Aorta (tissue), 5 donors: ENCODE data around the gene YOD1. TPM values are rescaled to one million over a fixed set of nuclear protein-coding genes. Genes with fewer than 3 reads are reported as not detected.

Experiments used
- ATAC-seq: fragments of 200-7000 bp; cut with Tn5 transposase; one replicate; pipeline ENCODE4 v1.9.1; 2022; ENCODE audit warnings: moderate library complexity; ENCODE audit not compliant: low FRiP score
- DNase-seq, 2 donors: peaks; one replicate each; pipeline ENCODE4 v3.0.0-alpha.2; 2020
- H3K27ac ChIP-seq, 2 donors: one replicate each; pipeline ENCODE4 v1.5.1; 2013; ENCODE audit warnings: low read length in 2 of 2, mild to moderate bottlenecking in 2 of 2, moderate library complexity in 2 of 2, control low read depth in 1 of 2, inconsistent platforms in 1 of 2, low read depth in 1 of 2
- H3K27me3 ChIP-seq, 2 donors: one replicate each; pipeline ENCODE4 v1.6.1; 2013; ENCODE audit warnings: control low read depth in 1 of 2, low read length in 1 of 2, mild to moderate bottlenecking in 1 of 2, moderate library complexity in 1 of 2; ENCODE audit not compliant: insufficient read depth in 2 of 2, control insufficient read depth in 1 of 2
- H3K36me3 ChIP-seq, 2 donors: one replicate each; pipeline ENCODE4 v1.6.1; 2013; ENCODE audit warnings: control low read depth in 1 of 2, low read length in 1 of 2, mild to moderate bottlenecking in 1 of 2; ENCODE audit not compliant: insufficient read depth in 2 of 2, control insufficient read depth in 1 of 2
- H3K4me1 ChIP-seq, 2 donors: one replicate each; pipeline ENCODE4 v1.6.1; 2013; ENCODE audit warnings: low read length in 2 of 2, control low read depth in 1 of 2, mild to moderate bottlenecking in 1 of 2, moderate library complexity in 1 of 2; ENCODE audit not compliant: insufficient read depth in 2 of 2, control insufficient read depth in 1 of 2
- H3K4me3 ChIP-seq, 2 donors: one replicate each; pipeline ENCODE4 v1.5.1; 2013; ENCODE audit warnings: low read length in 2 of 2, control low read depth in 1 of 2, mild to moderate bottlenecking in 1 of 2
- H3K9me3 ChIP-seq: one replicate; pipeline ENCODE4 v1.6.1; 2013; ENCODE audit warnings: mild to moderate bottlenecking, low read length; ENCODE audit not compliant: control insufficient read depth
- WGBS, 2 donors: extraction: QIAGEN DNeasy Blood & Tissue Kit; methylation state at CpG; one replicate each; pipeline ENCODE4 v1.1.7; 2013; 5-methylcytosine and 5-hydroxymethylcytosine counted together
- intact Hi-C, 2 donors: fragments of 100-400 bp; cut with DNase I; formaldehyde crosslinking; loops; one replicate each; pipeline versions ENCODE4 v1.14.2 to v1.15.0; 2022
- polyA plus RNA-seq, 2 donors: library from polyadenylated mRNA; stranded (reverse); fragments of 200-250 nt; gene quantifications; one replicate each; pipeline ENCODE4 v1.2.3, GENCODE V29; 2013
- total RNA-seq, 2 donors: library from RNA; stranded (reverse); fragmentation: NEBNext Ultra II Directional; extraction: Animal tissue kit (Norgen Biotek cat#: 25700); gene quantifications; one replicate each; pipeline ENCODE4 v1.2.1, GENCODE V29; 2021
- donor health status: healthy with polysubstance abuse.
- donor health status: Bipolar disorder and iron deficiency.
- donor health status: DM: no; HTN: no; CAD: no.
- donor health status: DM: no; HTN: no; CAD: no.
- donor health status: DM: yes; HTN: yes; CAD: no.

The YOD1 gene
- total and polyA plus RNA-seq, 4 donors: 0.75 to 6.6 (median 4.1) TPM

GRCh38 chr1:207027921-207028320 lies 23.1 kb downstream of the YOD1 start:
- ATAC-seq: no peak
- Histone ChIP-seq H3K9me3 (no peaks in the 10 kb centered on the region), H3K27ac (no peak overlapping the region), H3K36me3 (no peaks in the 10 kb centered on the region), H3K27me3 (no peaks in the 10 kb centered on the region), H3K4me3 (no peak overlapping the region), H3K4me1 (no peaks in the 10 kb centered on the region)
- no peak for DNase-seq
- intact Hi-C loops: no loop called here
- 86 to 93% methylated on average over 1 of the region's 1 CpG for whole genome bisulfite sequencing, 2 donors

GRCh38 chr1:207027206-207027777 lies 23.7 kb downstream of the YOD1 start:
- intact Hi-C loops: no loop called here
- Histone ChIP-seq H3K9me3 (no peaks in the 10 kb centered on the region), H3K27ac (no peak overlapping the region), H3K4me3 (no peak overlapping the region), H3K27me3 (no peaks in the 10 kb centered on the region), H3K36me3 (no peaks in the 10 kb centered on the region), H3K4me1 (no peaks in the 10 kb centered on the region)
- WGBS, 2 donors: 95 to 97% methylated on average over 18 of the region's 18 CpGs
- ATAC-seq: no peak
- DNase-seq: no peak

- intact Hi-C loops: no loop called here
- Histone ChIP-seq H3K36me3 (no peaks in the 10 kb centered on the region), H3K4me3 (no peak overlapping the region), H3K9me3 (no peaks in the 10 kb centered on the region), H3K4me1 (no peaks in the 10 kb centered on the region), H3K27me3 (no peaks in the 10 kb centered on the region), H3K27ac (peak overlapping the region in 1 of 2 donors; percentile 29)
- no peak for DNase-seq
- WGBS, 2 donors: 7 to 9% methylated on average over 4 of the region's 4 CpGs
- ATAC-seq: no peak
These were observed 24.9 kb downstream of the YOD1 start for GRCh38 chr1:207026104-207026534.

- 18 to 29% methylated on average over 5 of the region's 5 CpGs for WGBS, 2 donors
- no peaks in the 10 kb centered on the region for H3K9me3 ChIP-seq
These were observed 25.7 kb downstream of the YOD1 start for GRCh38 chr1:207025146-207025880.

GRCh38 chr1:207024202-207025145 lies 26.5 kb downstream of the YOD1 start:
- DNase-seq (no peak), ATAC-seq (no peak)
- WGBS, 2 donors: 51 to 52% methylated on average over 18 of the region's 18 CpGs
- Histone ChIP-seq H3K4me3 (no peak overlapping the region), H3K36me3 (no peaks in the 10 kb centered on the region), H3K9me3 (no peaks in the 10 kb centered on the region), H3K27me3 (no peaks in the 10 kb centered on the region), H3K27ac (peak overlapping the region; percentile 5 to 88), H3K4me1 (no peaks in the 10 kb centered on the region)
- intact Hi-C loops: no loop called here

More at GRCh38 chr1:207025146-207025880, 25.7 kb downstream of the YOD1 start:
- H3K27ac ChIP-seq: peak overlapping the region; percentile 5 to 88
- intact Hi-C loops: no loop called here
- no peaks in the 10 kb centered on the region for H3K4me1 ChIP-seq
- no peak for DNase-seq
- no peaks in the 10 kb centered on the region for H3K36me3 ChIP-seq
- no peaks in the 10 kb centered on the region for H3K27me3 ChIP-seq
- no peak overlapping the region for H3K4me3 ChIP-seq
- ATAC-seq: no peak

- H3K36me3 ChIP-seq: no peaks in the 10 kb centered on the region
- intact Hi-C loops: no loop called here
- H3K4me3 ChIP-seq: no peak overlapping the region
- 88 to 92% methylated on average over 8 of the region's 8 CpGs for WGBS, 2 donors
- no peak for DNase-seq
- no peak overlapping the region for H3K27ac ChIP-seq
- no peak for ATAC-seq
- H3K9me3 ChIP-seq: no peaks in the 10 kb centered on the region
- no peaks in the 10 kb centered on the region for H3K4me1 ChIP-seq
- no peaks in the 10 kb centered on the region for H3K27me3 ChIP-seq
These were observed 27.9 kb downstream of the YOD1 start for GRCh38 chr1:207022996-207023679.

- no peaks in the 10 kb centered on the region for H3K36me3 ChIP-seq
- no peaks in the 10 kb centered on the region for H3K9me3 ChIP-seq
- 87 to 89% methylated on average over 15 of the region's 15 CpGs for WGBS, 2 donors
- H3K27me3 ChIP-seq: no peaks in the 10 kb centered on the region
- intact Hi-C loops: no loop called here
- ATAC-seq (no peak), DNase-seq (no peak)
- no peaks in the 10 kb centered on the region for H3K4me1 ChIP-seq
- no peak overlapping the region for H3K27ac ChIP-seq
- H3K4me3 ChIP-seq: no peak overlapping the region
These were observed 29.0 kb downstream of the YOD1 start for GRCh38 chr1:207021876-207022596.
